ENCODE data around the gene RANBP10. TPM values are rescaled to one million over a fixed set of nuclear protein-coding genes. Genes with fewer than 3 reads are reported as not detected.

The RANBP10 gene
- total and polyA plus RNA-seq, 2 experiments from 2014 or later, result 9.0 to 13.6 TPM

- Mint-ChIP-seq H3K9me3 (no peaks in the 10 kb centered on the region; the same call in 2 of the 3 replicates), H3K27me3 (ENCODE audit: insufficient read depth, low read depth, poor library complexity) (no peaks in the 10 kb centered on the region), H3K27ac (no peak overlapping the region), H3K36me3 (ENCODE audit: low read depth) (peaks cover 47% of the 10 kb centered on the region), H3K4me3 (no peak overlapping the region), H3K4me1 (peaks cover 9% of the 10 kb centered on the region)
- Histone ChIP-seq H3K4me1 (ENCODE audit: insufficient read depth) (peaks cover 8% of the 10 kb centered on the region), H3K4me2 (no peak overlapping the region), H3K27ac (ENCODE audit: low read depth) (no peak overlapping the region), H3K9me2 (ENCODE audit: insufficient read depth) (no peaks in the 10 kb centered on the region), H3K4me3 (no peak overlapping the region), H3K79me2 (replicated peaks; ENCODE audit: insufficient read depth) (peaks cover 60% of the 10 kb centered on the region), H3K27me3 (ENCODE audit: insufficient read depth) (no peaks in the 10 kb centered on the region), H3K36me3 (ENCODE audit: insufficient read depth) (peaks cover 7% of the 10 kb centered on the region; the same call in 1 of the 2 replicates), H3F3A (replicated peaks; ENCODE audit: low read depth) (no peaks in the 10 kb centered on the region), H4K20me1 (replicated peaks; ENCODE audit: insufficient read depth) (peaks cover 24% of the 10 kb centered on the region; the same call in 1 of the 2 replicates), H2AFZ (no peak overlapping the region)
- ATAC-seq (no peak), DNase-seq (ENCODE audit: low spot score) (no peak)
- TF ChIP-seq ZNF331 (CRISPR knock-in tag; IDR thresholded peaks at IDR 0.05; ENCODE audit: low read depth), result no peak
- no peak for TF ChIP-seq NANOG (IDR thresholded peaks at IDR 0.05; ENCODE audit: borderline replicate concordance)
- TF ChIP-seq JUNB (IDR thresholded peaks at IDR 0.05; ENCODE audit: unreplicated experiment), result no peak
- no peak for TF ChIP-seq STAT1 (IDR thresholded peaks at IDR 0.05; ENCODE audit: unreplicated experiment)
- TF ChIP-seq POLR2AphosphoS5 (IDR thresholded peaks at IDR 0.05; ENCODE audit: low read depth), result no peak
- no peak for TF ChIP-seq ETS1 (IDR thresholded peaks at IDR 0.05)
- TF ChIP-seq CREB1 (CRISPR knock-in tag; IDR thresholded peaks at IDR 0.05; ENCODE audit: low read depth), result no peak
- TF ChIP-seq CTCF (conservative IDR thresholded peaks at IDR 0.05; ENCODE audit: low read depth in 2 of 2), result no peak
- TF ChIP-seq ZNF462 (CRISPR knock-in tag; IDR thresholded peaks at IDR 0.05), result no peak
- no peak for TF ChIP-seq EZH2 (IDR thresholded peaks at IDR 0.05; ENCODE audit: low read depth, unreplicated experiment)
- TF ChIP-seq EZH2phosphoT487 (IDR thresholded peaks at IDR 0.05; ENCODE audit: unreplicated experiment), result no peak
- TF ChIP-seq REST (IDR thresholded peaks at IDR 0.05; ENCODE audit: unreplicated experiment), result no peak
- no peak for TF ChIP-seq ZNF114 (CRISPR knock-in tag; IDR thresholded peaks at IDR 0.05)
These were observed 5.1 kb downstream of the RANBP10 start for GRCh38 chr16:67801241-67801640.
